ENCODE results near the gene IFI16.

Gene IFI16

DNA sequence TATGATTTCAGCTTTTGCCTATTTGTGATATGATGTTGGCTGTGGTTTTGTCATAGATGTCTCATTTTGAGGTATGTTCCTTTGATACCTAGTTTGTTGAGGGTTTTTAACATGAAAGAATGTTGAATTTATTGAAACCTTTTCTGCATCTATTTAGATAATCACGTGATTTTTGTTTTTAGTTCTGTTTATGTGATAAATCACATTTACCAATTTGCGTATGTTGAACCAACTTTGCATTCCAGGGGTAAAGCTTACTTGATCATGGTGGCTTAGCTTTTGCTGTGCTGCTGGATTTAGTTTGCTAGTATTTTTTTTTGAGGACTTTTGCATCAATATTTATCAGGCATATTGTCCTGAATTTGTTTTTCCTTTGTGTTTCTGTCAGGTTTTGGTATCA, 26.5 kb upstream of the IFI16 start:
- H4K91ac ChIP-seq (ENCODE audit: low read depth, low read length), result no peak overlapping the region
- H2BK5ac ChIP-seq (ENCODE audit: low read depth, low read length, poor library complexity), result no peak overlapping the region
- no peak overlapping the region for H3K4me3 ChIP-seq (ENCODE audit: low read depth, low read length)
- H3K27me3 ChIP-seq (ENCODE audit: insufficient read depth, low read length), result no peaks in the 10 kb centered on the region
- H2BK12ac ChIP-seq (ENCODE audit: low read length), result no peak overlapping the region
- no peaks in the 10 kb centered on the region for H3K9me3 ChIP-seq (ENCODE audit: insufficient read depth, low read depth, low read length)
- no peak overlapping the region for H2AK5ac ChIP-seq (ENCODE audit: low read length)
- no peak overlapping the region for H4K12ac ChIP-seq (ENCODE audit: low read depth, low read length)
- no CpG with 5 or more reads among the region's 2 CpGs for WGBS (ENCODE audit: extremely low coverage, insufficient coverage, insufficient read length)
- H3K79me2 ChIP-seq (ENCODE audit: control insufficient read depth, insufficient read depth, low read length, poor library complexity), result no peaks in the 10 kb centered on the region
- H3K4ac ChIP-seq (ENCODE audit: low read depth, low read length), result no peak overlapping the region
- no peak overlapping the region for H3K9ac ChIP-seq (ENCODE audit: low read length)
- no peak overlapping the region for H3K18ac ChIP-seq (ENCODE audit: low read length)
- H3K36me3 ChIP-seq (ENCODE audit: control insufficient read depth in 1 of 2, insufficient read depth in 2 of 2, low read length in 2 of 2), result no peaks in the 10 kb centered on the region
- no peak overlapping the region for H3K27ac ChIP-seq (ENCODE audit: low read depth, low read length)
- H2BK120ac ChIP-seq (ENCODE audit: insufficient read depth, low read length, poor library complexity), result no peak overlapping the region
- no peaks in the 10 kb centered on the region for H3K79me1 ChIP-seq (ENCODE audit: low read length)
- H3K14ac ChIP-seq (ENCODE audit: low read length), result no peak overlapping the region
- H2AFZ ChIP-seq (ENCODE audit: insufficient read depth, low read length, poor library complexity), result no peak overlapping the region
- H3K4me1 ChIP-seq (ENCODE audit: control insufficient read depth in 1 of 2, insufficient read depth in 2 of 2, low read length in 2 of 2), result no peaks in the 10 kb centered on the region
- no peak overlapping the region for H3K4me2 ChIP-seq (ENCODE audit: low read length)
- no peak overlapping the region for H3K23ac ChIP-seq (ENCODE audit: low read length)
- no peak overlapping the region for H4K8ac ChIP-seq (ENCODE audit: low read depth, low read length)
- no peak for DNase-seq

GRCh38 chr1:158984386-158984785, 25.3 kb upstream of the IFI16 start:
- H3K4me2 ChIP-seq (ENCODE audit: low read length), result no peak overlapping the region
- no peaks in the 10 kb centered on the region for H3K36me3 ChIP-seq (ENCODE audit: control insufficient read depth in 1 of 2, insufficient read depth in 2 of 2, low read length in 2 of 2)
- H3K27me3 ChIP-seq (ENCODE audit: insufficient read depth, low read length), result no peaks in the 10 kb centered on the region
- no peak overlapping the region for H2AFZ ChIP-seq (ENCODE audit: insufficient read depth, low read length, poor library complexity)
- H2BK12ac ChIP-seq (ENCODE audit: low read length), result no peak overlapping the region
- H3K23ac ChIP-seq (ENCODE audit: low read length), result no peak overlapping the region
- no peak overlapping the region for H3K4ac ChIP-seq (ENCODE audit: low read depth, low read length)
- no peak overlapping the region for H3K9ac ChIP-seq (ENCODE audit: low read length)
- H4K12ac ChIP-seq (ENCODE audit: low read depth, low read length), result no peak overlapping the region
- H3K27ac ChIP-seq (ENCODE audit: low read depth, low read length), result no peak overlapping the region
- no peaks in the 10 kb centered on the region for H3K4me1 ChIP-seq (ENCODE audit: control insufficient read depth in 1 of 2, insufficient read depth in 2 of 2, low read length in 2 of 2)
- DNase-seq, result no peak
- no peak overlapping the region for H4K91ac ChIP-seq (ENCODE audit: low read depth, low read length)
- no peak overlapping the region for H3K14ac ChIP-seq (ENCODE audit: low read length)
- no peak overlapping the region for H4K8ac ChIP-seq (ENCODE audit: low read depth, low read length)
- H3K79me2 ChIP-seq (ENCODE audit: control insufficient read depth, insufficient read depth, low read length, poor library complexity), result no peaks in the 10 kb centered on the region
- H2AK5ac ChIP-seq (ENCODE audit: low read length), result no peak overlapping the region
- H2BK5ac ChIP-seq (ENCODE audit: low read depth, low read length, poor library complexity), result no peak overlapping the region
- no peaks in the 10 kb centered on the region for H3K79me1 ChIP-seq (ENCODE audit: low read length)
- H3K18ac ChIP-seq (ENCODE audit: low read length), result no peak overlapping the region
- H2BK120ac ChIP-seq (ENCODE audit: insufficient read depth, low read length, poor library complexity), result no peak overlapping the region
- no peaks in the 10 kb centered on the region for H3K9me3 ChIP-seq (ENCODE audit: insufficient read depth, low read depth, low read length)
- H3K4me3 ChIP-seq (ENCODE audit: low read depth, low read length), result no peak overlapping the region

- H3K4ac ChIP-seq (ENCODE audit: low read depth, low read length), result no peak overlapping the region
- no peak overlapping the region for H2AFZ ChIP-seq (ENCODE audit: insufficient read depth, low read length, poor library complexity)
- no peak overlapping the region for H2BK5ac ChIP-seq (ENCODE audit: low read depth, low read length, poor library complexity)
- H3K23ac ChIP-seq (ENCODE audit: low read length), result no peak overlapping the region
- H3K4me2 ChIP-seq (ENCODE audit: low read length), result no peak overlapping the region
- H3K14ac ChIP-seq (ENCODE audit: low read length), result no peak overlapping the region
- no peak overlapping the region for H2BK12ac ChIP-seq (ENCODE audit: low read length)
- DNase-seq, result no peak
- no peak overlapping the region for H3K27ac ChIP-seq (ENCODE audit: low read depth, low read length)
- no peak overlapping the region for H4K8ac ChIP-seq (ENCODE audit: low read depth, low read length)
- H3K79me2 ChIP-seq (ENCODE audit: control insufficient read depth, insufficient read depth, low read length, poor library complexity), result no peaks in the 10 kb centered on the region
- no peaks in the 10 kb centered on the region for H3K4me1 ChIP-seq (ENCODE audit: control insufficient read depth in 1 of 2, insufficient read depth in 2 of 2, low read length in 2 of 2)
- H3K79me1 ChIP-seq (ENCODE audit: low read length), result no peaks in the 10 kb centered on the region
- no peak overlapping the region for H3K18ac ChIP-seq (ENCODE audit: low read length)
- H2BK120ac ChIP-seq (ENCODE audit: insufficient read depth, low read length, poor library complexity), result no peak overlapping the region
- H3K27me3 ChIP-seq (ENCODE audit: insufficient read depth, low read length), result no peaks in the 10 kb centered on the region
- no CpG with 5 or more reads among the region's 1 CpG for WGBS (ENCODE audit: extremely low coverage, insufficient coverage, insufficient read length)
- no peak overlapping the region for H3K4me3 ChIP-seq (ENCODE audit: low read depth, low read length)
- no peak overlapping the region for H3K9ac ChIP-seq (ENCODE audit: low read length)
- no peak overlapping the region for H4K12ac ChIP-seq (ENCODE audit: low read depth, low read length)
- H3K9me3 ChIP-seq (ENCODE audit: insufficient read depth, low read depth, low read length), result no peaks in the 10 kb centered on the region
- no peaks in the 10 kb centered on the region for H3K36me3 ChIP-seq (ENCODE audit: control insufficient read depth in 1 of 2, insufficient read depth in 2 of 2, low read length in 2 of 2)
- H4K91ac ChIP-seq (ENCODE audit: low read depth, low read length), result no peak overlapping the region
- no peak overlapping the region for H2AK5ac ChIP-seq (ENCODE audit: low read length)
Observed at GRCh38 chr1:158989424-158989823, 20.3 kb upstream of the IFI16 start.

- no peak overlapping the region for H2BK5ac ChIP-seq (ENCODE audit: low read depth, low read length, poor library complexity)
- H3K27ac ChIP-seq (ENCODE audit: low read depth, low read length), result no peak overlapping the region
- no peaks in the 10 kb centered on the region for H3K9me3 ChIP-seq (ENCODE audit: insufficient read depth, low read depth, low read length)
- H3K9ac ChIP-seq (ENCODE audit: low read length), result no peak overlapping the region
- H3K4me1 ChIP-seq (ENCODE audit: control insufficient read depth in 1 of 2, insufficient read depth in 2 of 2, low read length in 2 of 2), result no peaks in the 10 kb centered on the region
- no peak overlapping the region for H3K4me2 ChIP-seq (ENCODE audit: low read length)
- H4K8ac ChIP-seq (ENCODE audit: low read depth, low read length), result no peak overlapping the region
- no peak overlapping the region for H3K23ac ChIP-seq (ENCODE audit: low read length)
- H2AFZ ChIP-seq (ENCODE audit: insufficient read depth, low read length, poor library complexity), result no peak overlapping the region
- H3K18ac ChIP-seq (ENCODE audit: low read length), result no peak overlapping the region
- no peak overlapping the region for H4K12ac ChIP-seq (ENCODE audit: low read depth, low read length)
- H3K27me3 ChIP-seq (ENCODE audit: insufficient read depth, low read length), result no peaks in the 10 kb centered on the region
- H2BK12ac ChIP-seq (ENCODE audit: low read length), result no peak overlapping the region
- no peaks in the 10 kb centered on the region for H3K79me2 ChIP-seq (ENCODE audit: control insufficient read depth, insufficient read depth, low read length, poor library complexity)
- H4K91ac ChIP-seq (ENCODE audit: low read depth, low read length), result no peak overlapping the region
- no peak overlapping the region for H3K4me3 ChIP-seq (ENCODE audit: low read depth, low read length)
- no peak overlapping the region for H3K14ac ChIP-seq (ENCODE audit: low read length)
- no peaks in the 10 kb centered on the region for H3K36me3 ChIP-seq (ENCODE audit: control insufficient read depth in 1 of 2, insufficient read depth in 2 of 2, low read length in 2 of 2)
- no peak overlapping the region for H3K4ac ChIP-seq (ENCODE audit: low read depth, low read length)
- no peak overlapping the region for H2AK5ac ChIP-seq (ENCODE audit: low read length)
- no peaks in the 10 kb centered on the region for H3K79me1 ChIP-seq (ENCODE audit: low read length)
- no peak for DNase-seq
- WGBS (ENCODE audit: extremely low coverage, insufficient coverage, insufficient read length), result no CpG with 5 or more reads among the region's 4 CpGs
- H2BK120ac ChIP-seq (ENCODE audit: insufficient read depth, low read length, poor library complexity), result no peak overlapping the region
Observed at GRCh38 chr1:158992787-158993312, 16.9 kb upstream of the IFI16 start.
